NCI-H460 (cell line): ENCODE results near the gene NR2C2AP. TPM values are rescaled to one million over a fixed set of nuclear protein-coding genes. Genes with fewer than 3 reads are reported as not detected.

Experiments used
- DNase-seq: peaks from one replicate; pipeline ENCODE4 v3.0.0-alpha.2; 2016; ENCODE audit warnings: low read depth; ENCODE audit errors: extremely low read depth
- small RNA-seq, 2 experiments: library from RNA; depleted of rRNA; stranded (forward); fragments of <200 nt; gene quantifications; one replicate each; pipeline ENCODE3, GENCODE V24; 2014
- total RNA-seq: library from RNA; depleted of rRNA; stranded (reverse); fragments of >200 nt; shearing (Covaris generic); gene quantifications from 2 replicates; pipeline ENCODE4 v1.2.3, GENCODE V29; 2014; rRNA removed

The NR2C2AP gene
- total RNA-seq, 1 experiment from 2014 or later: 25.3 TPM

DNA sequence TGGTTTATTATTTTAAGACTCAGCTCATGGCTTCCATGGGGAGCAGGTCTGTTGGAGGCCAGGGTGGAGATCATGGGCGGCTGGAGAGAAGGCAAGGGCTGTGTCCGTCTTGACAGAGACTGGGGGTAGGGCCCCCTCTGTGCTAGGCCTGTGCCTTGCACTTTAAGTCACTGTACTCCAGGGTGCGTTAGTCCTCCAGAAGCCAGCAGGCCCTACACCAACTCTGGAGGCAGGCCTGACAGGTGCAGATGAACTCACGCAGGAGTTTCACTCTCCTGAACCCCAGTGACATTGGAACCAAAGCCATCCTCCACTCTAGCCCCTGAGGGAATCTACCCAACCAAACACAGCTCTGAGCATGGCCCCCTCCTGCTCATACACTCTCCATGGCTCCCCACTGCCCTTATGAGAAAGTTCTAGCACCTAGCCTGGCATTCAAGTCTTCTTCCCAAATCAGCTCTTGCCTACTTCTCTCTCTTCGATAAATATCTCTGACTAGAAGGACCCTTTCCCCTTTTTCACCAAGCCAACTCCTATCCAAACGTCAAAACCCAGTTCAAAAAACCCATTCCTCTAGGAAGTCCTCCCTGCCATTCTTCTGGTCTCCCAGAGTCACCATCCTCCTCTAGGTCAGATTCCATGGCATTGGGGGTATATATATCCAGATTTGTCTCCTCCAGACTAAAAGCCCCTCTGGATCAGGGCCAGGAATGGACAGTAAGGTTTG is 48.3 kb downstream of the NR2C2AP start:
- no peak for DNase-seq

GRCh38 chr19:19152668-19153384 is 50.4 kb downstream of the NR2C2AP start:
- no peak for DNase-seq

DNA sequence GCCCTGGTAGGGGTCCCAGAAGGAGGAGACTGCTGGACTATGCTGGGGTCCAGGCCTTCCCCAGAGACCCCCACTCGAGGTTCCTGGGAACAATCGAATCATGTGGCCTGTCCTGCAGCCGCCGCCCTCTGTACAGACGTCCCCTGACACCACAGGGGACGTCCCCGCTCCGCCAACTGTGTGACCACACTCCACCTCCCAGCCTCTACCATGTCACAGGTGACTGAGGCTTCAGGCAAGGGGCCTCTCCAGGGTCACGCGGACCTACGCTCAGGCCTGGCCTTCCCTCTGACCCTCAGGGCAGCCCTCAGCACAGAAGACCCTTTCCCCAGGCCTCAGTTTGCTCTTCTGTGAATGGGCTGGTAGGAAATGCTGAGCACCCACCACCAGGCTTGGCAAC is 51.8 kb downstream of the NR2C2AP start:
- no peak for DNase-seq

Small RNA genes lying within 50 kb of the gene (small RNA-seq; reads per million reads assigned to genes)
- 0 reads per million in 2 experiments for gene RNU6-1028P

Other genes starting within 250 kb of the NR2C2AP start
- gene SUGP2, start 169.9 kb downstream of the NR2C2AP start, total RNA-seq: 29.6 and 29.9 TPM in 2 replicates
- 19.8 and 22.4 TPM in 2 replicates for gene ARMC6, start 169.8 kb downstream of the NR2C2AP start, total RNA-seq
- 0.87 and 1.6 TPM in 2 replicates for gene SLC25A42, start 139.4 kb downstream of the NR2C2AP start, total RNA-seq
- 38.7 and 44.9 TPM in 2 replicates for gene TMEM161A, start 64.9 kb downstream of the NR2C2AP start, total RNA-seq
- gene MEF2B, start 33.2 kb downstream of the NR2C2AP start, total RNA-seq: 0.32 and 0.59 TPM in 2 replicates
- gene BORCS8, start 11.3 kb downstream of the NR2C2AP start, total RNA-seq: 9.6 and 11.2 TPM in 2 replicates
- gene RFXANK, start 11.2 kb downstream of the NR2C2AP start, total RNA-seq: 34.8 and 39.3 TPM in 2 replicates
- 0.05 TPM in 1 of 2 replicates, not detected in the other for gene NCAN, start 8.5 kb upstream of the NR2C2AP start, total RNA-seq
- 0.07 TPM in 1 of 2 replicates, not detected in the other for gene TM6SF2, start 69.9 kb upstream of the NR2C2AP start, total RNA-seq
- gene SUGP1, start 117.1 kb upstream of the NR2C2AP start, total RNA-seq: 18.7 and 19.5 TPM in 2 replicates
- gene MAU2, start 117.4 kb upstream of the NR2C2AP start, total RNA-seq: 15.0 and 19.4 TPM in 2 replicates
- 28.2 and 31.3 TPM in 2 replicates for gene GATAD2A, start 202.3 kb upstream of the NR2C2AP start, total RNA-seq